ENCODE data around the gene TBX21.

TBX21 gene

DNA sequence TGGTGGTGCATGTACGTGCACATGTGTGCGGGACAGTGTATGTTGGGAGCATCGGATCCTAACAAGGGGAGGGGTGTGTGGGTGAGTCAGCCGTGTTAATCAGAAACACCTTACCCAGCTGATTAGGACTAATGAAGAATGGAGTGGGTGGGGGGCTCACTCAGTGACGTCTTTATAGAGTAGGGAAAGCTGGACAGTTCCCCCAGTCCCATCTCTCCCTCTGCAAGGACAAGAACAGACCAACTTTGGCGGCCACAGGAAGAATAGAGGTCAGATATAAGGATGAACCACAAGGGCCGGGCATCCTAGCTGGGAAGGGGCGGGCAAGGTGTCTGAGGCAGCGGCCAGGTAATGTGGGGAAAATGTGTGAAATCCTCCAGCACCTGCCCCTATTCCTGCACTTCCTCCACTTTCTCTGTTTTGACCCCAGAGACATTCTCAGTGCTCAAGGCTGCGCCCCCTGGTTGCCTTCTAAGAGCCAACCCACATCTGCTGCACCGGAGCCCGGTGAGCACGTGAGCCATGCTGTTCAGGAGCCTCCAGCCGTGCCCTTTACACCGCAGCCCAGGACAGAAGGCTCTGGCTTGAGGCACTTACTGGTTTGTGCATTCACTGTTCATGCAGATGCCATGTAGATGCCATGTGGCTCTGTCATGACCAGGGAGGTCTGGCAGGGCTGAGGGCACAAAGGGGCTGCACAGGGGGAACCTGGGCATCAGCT is 18.9 kb upstream of the TBX21 start:
- no peak for DNase-seq

DNA sequence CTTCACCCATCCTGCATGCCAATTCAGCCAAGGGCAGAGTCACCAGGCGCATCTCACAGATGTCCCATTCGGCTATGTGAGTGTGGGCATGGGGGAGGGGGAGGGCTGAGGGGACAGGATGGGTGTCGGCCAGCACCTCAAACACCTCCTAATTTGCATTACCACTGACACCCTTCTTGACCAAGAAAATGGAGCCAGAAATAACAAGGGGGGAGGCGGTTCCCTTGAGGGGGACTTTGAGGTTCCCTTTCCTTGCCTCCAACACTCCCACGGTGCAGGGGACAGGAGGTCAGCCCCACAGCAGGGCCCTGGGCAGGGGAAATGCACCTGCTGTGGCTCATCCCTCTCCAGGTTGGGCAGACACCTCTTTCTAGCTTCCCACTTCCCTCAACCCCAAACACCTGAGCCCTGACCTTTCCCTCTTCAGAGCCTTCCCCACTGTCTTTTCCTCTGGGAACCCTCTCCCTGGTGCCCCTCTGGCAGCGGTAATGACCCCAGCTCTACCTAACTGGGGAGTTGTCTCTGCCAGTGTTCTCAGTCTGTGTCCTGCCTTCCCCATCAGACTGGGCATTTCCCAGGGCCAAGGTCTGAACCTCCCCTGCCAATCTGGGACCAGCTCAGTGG is 18.2 kb upstream of the TBX21 start:
- no peak for DNase-seq

DNA sequence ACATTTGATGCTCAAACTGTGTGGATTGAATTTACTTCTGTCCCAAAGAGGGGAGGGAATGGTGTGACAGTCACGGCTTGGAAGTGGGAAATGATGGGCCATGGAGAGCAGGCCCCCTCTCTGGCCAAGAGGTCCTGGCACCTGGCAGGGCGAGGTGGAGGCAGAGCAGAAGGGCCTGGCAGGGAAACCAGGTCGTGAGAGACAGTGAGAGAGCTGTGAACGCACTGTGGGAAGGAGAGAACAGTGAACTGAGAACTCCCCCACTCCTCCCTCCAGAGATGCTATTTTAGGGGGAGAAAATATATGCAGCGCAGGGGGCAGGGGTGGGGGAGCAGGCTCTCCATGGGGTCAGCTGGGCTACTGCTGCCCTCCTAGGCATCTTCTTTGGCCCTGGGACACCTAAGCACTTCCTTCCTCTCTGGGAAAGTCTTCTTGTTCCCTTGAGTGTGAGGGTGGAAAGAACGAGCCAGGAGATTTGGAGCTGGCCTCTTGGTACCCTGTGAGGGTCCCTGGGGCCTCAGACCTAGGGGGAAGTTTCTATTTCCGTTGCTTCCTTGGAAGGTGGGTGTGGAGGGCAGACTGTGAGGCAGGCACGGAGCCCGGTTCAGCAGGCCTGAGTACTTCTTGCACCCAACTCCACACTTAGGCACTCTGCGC is 17.2 kb upstream of the TBX21 start:
- DNase-seq: no peak

DNA sequence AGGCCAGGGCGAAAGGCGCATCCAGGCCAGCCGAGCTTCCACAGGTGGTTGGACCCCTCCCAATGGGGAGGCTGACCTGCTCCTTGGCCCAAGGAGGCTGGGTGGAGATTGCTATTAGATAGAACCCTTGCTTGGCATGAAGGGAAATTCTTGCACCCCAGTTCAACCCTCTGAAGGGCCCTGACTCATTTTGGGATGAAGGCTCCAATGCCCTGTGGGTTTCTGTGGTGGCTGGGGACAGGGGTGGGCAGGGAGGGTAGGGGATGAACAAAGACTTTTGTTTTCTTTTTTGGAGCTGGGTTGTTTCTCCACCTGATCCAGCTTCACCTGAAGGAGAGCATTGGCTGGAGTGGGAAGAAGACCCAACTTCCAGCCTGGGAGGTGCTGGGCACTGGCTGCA is 16.7 kb upstream of the TBX21 start:
- DNase-seq: no peak

DNA sequence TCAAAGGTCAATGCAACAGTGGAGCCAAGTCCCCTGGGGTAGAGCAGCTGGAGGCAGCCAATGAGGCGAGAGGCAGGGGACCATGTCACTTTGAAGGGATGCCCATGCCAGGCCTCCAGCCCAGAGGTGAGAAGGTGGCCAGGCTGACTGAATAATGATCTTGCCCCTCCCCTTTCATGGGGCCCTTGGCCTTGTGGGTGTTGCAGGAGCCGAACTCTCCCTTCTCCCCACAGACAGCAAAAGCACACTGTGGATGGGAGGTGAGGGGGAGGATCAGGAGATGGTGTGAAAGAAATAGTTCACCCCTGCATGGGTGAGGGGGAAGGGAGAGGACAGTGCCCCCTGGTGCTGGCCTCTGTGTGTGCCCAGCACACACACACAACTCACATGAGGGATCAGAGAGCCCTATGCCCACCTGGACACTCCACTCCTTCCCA is 15.8 kb upstream of the TBX21 start:
- DNase-seq: no peak

DNA sequence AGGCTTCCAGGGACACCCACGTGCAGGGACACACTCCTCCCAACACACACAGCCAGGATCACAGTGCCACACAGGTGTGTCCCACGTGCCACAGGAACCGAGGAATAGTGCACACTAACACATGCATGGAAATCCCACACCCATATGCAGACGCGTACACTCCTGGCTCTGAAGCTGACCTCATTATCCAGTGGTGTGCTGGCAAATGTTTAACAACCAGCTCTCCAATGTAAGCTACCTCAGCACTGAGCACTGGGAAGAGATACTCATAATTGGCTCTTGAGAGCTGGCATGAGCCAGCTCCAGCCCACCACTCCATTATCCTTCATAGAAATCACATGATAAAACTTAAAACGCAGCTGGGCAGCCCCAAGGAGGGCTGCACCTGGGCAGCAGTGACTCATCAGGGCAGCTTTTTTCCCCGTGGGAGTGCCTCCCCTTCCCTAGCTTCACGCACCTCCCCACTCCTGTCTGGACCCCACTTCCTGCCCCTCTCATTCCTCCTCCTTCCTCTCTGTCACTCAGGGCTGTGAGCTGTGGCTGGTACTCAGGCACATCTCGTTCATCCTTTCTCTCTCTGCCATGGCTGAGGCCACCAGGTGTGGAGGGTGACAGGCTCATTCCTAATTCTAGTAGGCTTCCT is 14.9 kb upstream of the TBX21 start:
- no peak for DNase-seq

DNA sequence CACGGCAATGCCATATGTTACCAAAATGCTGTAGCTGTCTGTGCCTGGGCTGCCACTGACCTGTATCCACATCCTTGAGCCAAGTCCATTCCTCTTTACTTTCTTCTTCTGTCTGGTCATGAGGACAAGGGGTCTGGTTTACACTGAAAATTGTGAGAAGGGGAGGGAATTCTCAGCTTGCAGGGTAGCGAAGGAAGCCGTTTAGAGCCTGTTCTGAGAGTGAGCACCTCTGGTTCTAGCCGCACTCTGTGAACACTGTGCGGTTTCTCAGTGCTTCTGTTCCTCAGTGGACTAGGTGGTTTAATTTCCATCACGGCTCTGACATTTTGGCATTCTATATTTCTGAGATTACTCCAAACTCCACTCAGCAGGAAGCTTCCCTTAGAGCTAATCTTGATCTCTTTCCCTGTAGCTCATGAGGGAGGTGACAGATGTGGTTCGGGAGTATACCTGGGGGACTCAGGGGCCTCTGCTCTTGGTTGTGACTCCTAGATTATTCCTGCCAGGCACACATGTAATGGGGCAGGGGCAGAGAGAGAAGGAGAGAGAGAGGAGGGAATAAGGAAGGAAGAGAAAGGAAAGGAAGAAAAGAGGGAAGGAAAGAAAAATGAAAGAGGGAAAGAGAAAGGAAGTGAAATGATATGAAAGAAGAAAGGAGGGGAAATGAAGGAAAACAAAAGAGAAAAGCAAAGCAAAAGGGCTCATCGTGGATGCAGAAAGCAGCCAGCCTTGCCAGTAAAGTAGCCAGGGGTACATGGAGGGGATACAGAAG is 14.2 kb upstream of the TBX21 start:
- no peak for DNase-seq

DNA sequence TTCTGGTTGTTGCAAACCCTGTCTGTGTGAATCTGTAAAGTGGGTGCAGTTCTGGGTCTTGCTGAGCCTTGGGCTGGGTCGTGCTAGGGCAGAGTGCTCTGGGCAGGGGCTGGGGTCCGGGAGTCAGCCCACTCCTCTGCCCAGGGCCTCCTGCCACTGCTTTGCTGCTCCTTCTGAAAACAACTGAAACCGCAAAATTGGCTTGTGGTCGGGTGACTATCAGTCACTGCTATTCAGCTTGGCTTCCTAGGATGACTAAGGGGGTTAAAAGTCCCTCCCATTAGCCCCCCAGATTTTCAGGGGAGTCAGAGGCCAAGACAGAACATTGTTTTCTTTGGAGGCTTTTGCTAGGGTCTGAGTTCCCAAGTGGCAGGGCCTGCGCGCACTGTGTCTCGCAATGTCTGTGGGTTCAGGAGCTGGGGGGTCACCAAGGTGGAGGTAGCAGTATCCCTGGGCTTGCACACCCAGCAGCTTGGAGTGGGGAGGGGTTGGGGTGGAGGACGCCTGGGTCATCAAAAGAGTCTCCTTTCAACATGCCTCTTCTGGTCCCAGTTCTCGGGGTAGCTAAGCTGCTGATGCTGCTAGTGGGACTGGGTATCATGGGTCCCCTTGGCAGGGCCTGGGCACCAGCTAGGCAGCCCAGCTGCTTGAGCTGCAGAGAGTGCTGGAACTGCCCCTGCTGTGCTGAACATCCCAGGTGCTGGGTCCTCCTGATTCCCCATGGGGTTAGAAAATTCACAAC is 13.5 kb upstream of the TBX21 start:
- peak; percentile 60 for DNase-seq

DNA sequence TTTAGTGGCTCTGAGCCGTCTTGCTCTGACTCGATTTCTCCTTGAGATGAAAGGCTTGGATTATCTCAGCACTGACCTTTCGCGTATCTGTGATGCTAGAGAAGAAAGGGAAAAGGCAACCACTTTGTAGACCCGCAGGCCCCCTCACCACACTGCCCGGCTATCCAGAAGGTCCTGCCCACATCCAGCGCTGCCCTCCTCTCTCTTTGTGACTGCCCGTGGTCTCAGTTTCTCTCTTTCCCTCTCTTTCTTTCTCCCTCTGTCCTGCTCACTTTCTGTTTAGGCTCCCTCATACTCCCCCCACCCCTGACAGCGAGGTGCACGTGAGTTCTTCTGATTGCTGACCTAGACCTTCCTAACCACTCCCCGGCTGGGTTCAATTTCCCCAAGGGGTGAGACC is 12.8 kb upstream of the TBX21 start:
- DNase-seq: no peak

DNA sequence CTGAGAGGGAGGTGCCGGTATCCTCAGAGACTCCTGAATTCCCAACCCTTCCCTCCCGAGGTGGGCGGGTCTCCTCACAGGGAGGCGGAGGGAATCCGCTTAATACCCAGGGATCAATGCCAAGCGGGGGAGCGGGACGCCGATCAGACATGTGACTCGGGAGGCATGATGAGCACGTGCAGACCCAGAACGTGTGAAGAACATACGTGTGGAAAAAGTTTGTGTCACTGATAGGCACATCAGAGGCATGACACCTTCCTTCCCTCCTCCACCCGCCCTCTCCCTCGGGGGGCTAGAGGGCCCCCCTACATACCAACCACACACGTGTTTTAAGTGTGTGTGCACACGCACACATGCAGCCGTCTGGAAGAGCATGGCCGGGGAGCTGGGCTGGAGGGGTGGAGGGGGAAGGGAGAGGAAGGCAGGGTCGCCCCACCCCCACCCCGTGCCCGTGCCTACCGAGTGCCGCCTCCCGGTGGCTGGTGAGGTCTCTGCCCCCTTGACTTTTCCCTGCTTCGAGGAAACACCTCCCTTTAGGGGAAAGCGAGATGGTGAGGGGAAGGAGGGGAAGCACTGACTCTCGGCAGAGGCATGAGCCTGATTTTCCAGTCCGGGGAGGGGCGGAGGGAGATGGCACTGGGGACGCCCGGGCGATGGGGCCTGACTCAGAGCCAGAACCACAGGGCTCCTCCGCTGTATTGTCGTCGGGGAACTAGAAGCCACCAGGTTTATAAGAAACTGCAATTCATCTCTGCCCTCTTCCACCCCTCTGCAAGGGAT is 12.1 kb upstream of the TBX21 start:
- DNase-seq: peak; percentile 60

DNA sequence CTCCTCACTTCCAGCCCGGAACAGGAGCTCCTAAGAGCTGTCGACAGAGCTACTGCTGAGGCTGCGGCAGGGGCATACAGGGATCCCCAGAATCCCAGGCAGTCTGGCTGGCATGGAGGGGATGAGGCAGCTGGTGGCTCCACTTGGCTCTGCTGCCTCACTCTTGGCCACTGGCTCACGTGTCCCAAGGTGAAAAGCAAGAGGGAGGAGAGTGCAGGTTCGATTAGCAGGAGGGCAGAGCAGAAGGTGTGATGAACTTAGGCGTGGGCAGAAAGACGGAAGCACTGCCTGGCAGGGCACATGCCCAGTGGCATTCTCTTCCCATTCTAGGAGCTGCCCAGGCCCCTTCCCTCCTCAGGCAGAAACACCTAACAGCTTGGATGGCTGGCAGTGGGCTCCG is 11.3 kb upstream of the TBX21 start:
- no peak for DNase-seq

DNA sequence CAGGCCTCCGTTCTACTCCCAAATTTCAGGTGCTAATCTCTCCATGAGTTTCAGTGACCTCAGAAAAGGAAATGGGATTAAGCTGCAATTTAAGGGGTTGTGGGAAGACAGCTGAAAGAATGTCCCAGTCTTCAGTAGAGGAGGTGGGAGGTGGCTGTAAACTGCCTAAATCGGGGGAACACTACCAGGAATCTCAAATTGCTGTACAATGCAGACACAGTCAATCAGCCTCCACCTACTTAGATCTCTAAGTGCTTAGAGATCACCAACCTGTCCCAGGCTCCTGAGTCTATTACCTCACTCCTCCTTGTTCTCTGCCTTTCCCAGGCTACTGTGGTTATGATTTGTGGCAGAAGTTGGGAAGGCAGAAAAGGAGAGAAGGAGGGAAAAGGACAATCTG is 8.3 kb upstream of the TBX21 start:
- no peak for DNase-seq

DNA sequence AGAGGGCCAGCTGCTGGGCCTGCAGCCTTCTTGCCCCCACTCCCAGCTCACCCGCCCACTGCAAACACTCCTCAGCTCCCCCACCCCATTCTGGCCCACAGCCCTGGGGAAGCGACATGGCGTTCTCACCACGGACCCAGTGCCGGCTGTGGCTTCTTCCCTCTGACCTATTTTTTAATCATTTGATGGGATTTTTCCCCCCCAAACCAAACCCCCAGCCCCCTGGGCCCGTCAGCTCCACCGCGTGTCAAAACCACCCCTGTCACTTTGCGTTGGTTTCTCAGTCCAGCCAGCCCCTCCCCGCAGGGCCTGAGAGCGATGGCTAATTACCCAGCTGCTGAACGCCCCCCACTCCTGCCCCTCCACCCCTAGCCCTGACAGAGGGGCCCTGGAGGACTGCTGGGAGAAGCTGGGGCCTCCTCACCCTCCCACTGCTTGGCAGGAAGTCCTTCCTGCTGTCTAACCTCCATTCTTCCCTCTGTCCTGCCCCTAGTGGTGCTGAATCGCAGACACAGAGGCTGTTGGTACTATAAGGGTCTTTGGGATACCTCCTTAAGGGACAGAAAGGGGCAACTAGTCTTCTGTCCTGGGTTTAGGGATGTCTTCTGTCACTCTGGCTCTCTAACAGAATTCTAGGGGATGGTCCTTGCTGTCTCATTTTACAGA is 7.5 kb upstream of the TBX21 start:
- DNase-seq: no peak

DNA sequence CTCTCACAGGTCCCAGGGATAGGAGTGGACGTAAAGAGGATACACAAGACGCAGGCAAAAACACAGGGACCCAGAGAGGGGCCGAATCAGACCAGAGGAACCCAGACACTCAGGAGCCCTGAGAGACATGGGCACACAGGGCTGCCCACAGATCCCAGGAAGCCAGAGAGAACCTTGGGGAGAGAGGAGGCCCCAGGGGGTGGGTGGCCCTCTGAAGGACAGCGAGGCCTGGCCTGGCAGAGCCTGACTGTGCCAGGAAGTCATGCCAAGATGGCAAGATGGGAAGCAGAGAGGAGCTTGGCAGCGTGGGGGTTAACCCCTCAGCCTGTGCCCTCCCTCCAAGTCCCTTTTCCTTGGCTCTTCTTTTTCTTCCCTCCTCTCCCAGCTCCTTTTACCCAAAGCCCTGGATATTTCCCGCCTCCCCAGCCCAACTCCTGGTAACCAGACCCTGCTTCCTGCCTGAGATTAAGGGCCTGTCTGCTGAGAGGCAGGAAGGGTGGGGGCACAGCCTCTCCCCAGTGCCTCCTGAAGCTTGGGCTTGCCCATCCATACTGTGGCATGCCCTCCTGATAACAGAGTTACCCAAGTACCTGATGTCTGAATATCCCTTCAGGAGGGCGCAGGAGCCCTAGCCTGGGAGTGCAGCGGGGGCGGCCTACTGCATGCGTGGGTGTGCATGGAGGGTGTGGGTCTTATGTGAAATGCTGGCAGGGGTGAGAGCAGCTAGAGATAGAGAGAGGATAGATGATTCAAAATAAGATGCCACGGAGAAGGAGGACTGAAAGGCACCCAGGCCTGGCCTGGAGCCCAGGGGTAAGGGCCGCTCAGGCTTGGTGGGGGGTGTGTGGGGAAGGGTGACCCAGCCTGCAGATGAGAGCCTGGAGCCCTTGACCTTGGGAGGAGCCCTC is 6.0 kb upstream of the TBX21 start:
- no peak for DNase-seq

DNA sequence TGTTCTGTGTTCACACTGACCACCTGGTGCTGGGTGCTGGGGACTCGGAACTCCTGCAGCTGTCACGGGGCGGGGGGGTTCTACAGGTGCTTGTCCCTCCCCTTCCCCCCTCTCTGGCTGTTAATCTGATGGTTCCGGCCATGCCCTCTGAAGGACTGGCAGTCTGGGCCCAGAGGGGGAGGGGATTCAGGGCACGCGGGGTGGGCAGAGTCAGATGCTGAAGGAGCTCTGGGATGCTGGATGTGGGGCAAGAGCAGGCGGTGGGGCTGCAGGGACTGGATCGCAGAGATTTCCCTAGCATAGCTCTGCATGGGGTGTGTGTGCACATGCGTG is 5.4 kb upstream of the TBX21 start:
- DNase-seq: no peak

DNA sequence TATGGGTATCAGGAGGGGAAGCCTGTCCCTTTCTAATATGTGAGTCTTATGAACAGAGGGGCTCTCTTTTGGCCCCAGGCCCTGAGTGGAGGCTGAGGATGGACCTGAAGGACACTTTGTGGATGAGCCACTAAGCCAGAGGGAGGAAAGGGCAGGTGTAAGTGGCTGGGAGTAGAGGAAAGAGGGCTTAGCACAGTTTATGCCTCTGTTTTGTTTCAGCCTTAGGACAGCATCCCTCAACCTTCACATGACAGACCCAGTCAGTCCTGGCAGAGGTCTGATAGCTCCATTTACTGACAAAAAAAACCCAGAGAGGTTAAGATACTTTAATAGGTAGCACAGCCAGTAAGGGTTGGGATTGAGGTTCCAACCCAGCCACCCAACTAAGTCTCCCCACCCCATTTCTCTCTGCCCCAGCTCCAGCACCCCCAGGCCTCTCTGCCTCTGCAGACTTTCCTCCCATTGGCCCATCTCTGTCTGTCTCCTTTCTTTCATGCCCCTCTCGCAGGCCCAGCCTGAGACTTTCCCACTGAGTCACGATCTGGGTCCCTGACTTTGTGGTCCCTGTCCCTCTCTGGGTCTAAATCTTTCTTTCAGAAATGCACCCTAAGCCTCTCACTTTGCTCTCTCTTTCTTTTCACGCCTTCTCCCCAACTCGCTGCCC is 4.7 kb upstream of the TBX21 start:
- no peak for DNase-seq

DNA sequence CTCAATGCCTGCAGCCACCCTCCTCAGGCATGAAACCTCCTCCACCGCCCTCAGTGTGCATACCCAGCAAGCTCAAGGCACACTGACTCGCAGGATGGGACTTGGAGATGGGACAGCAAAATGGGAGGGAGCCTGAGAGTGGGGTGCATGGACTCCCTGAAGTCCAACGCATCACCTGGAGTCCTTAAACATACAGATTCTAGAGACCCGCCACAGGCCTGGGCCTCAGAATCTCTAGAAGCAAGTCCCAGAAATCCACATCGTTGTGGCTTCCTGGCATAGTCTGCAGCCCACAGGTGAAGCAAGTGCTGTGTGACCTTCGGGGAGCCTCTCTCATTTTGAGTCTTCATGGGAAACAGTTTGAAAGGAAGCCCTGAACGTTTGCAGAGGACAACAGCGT is 3.6 kb upstream of the TBX21 start:
- no peak for DNase-seq

DNA sequence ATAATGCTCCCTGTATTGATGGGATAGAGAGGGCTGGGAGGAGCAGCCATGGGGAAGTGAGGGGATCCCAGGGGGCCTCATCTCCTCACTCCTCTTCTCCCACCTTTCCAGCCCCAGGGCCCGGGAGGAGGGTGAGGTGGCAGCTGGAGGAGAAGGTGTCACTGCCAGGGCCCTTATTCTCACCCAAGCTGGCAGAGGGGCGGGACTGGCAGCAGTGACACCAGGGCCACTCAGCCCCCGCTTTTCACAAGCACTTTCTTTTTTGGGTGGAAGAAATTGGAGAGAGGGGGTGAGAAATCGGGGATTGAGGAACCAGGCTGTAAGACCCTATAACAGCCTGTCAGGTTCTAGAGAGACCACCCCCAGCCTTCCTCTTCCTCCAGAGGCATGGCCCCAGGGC is 2.4 kb upstream of the TBX21 start:
- no peak for DNase-seq

DNA sequence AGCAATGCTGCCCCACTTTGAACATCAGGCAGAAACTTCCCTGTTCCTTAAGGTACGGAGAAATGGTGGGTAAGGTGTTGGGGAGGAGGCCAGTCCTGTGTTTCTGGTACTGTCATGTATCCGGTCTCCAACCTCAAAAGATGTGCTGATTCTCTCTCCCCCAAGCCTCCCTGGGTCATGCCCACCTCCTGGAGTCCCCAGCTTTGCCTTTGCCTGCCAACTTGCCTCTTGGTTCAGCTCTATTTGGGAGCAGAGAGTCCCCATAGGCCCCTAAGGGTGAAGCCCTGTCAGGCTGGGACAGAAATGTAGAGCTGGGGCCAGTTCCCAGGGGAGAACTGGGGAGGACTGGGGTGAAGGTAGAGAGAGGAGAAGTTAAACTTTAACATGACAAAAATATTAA is 1.6 kb upstream of the TBX21 start:
- DNase-seq: no peak

Measured in T1000 (cell line).